Measurements from ENCODE around the gene CLASRP.

CLASRP gene

DNA sequence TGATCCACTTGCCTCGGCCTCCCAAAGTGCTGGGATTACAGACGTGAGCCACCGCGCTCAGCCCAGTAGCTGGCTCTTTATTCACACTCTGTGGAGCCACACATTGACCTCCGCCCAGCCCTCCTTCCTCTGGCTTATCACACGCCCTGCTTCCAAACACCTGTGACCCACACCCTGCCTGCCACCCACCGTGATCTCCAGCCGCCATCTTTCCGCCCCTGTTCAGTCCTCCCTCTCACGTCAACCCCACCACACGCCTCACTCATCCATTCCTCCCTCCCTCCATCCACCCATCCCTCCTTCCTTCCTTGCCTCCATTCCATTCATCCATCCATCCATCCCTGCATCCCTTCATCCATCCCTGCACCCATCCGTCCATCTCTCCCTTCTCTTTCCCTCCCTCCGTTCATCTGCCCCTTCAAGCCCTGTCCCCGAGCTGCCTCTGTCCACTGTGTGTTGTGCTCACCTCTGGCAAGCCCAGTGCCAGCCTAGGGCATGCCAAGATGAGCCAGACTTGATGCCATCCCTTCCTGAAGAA, 19.8 kb downstream of the CLASRP start:
- DNase-seq (ENCODE audit: extremely low spot score, insufficient read length, low read depth) (no peak), FAIRE-seq (no peak)

DNA sequence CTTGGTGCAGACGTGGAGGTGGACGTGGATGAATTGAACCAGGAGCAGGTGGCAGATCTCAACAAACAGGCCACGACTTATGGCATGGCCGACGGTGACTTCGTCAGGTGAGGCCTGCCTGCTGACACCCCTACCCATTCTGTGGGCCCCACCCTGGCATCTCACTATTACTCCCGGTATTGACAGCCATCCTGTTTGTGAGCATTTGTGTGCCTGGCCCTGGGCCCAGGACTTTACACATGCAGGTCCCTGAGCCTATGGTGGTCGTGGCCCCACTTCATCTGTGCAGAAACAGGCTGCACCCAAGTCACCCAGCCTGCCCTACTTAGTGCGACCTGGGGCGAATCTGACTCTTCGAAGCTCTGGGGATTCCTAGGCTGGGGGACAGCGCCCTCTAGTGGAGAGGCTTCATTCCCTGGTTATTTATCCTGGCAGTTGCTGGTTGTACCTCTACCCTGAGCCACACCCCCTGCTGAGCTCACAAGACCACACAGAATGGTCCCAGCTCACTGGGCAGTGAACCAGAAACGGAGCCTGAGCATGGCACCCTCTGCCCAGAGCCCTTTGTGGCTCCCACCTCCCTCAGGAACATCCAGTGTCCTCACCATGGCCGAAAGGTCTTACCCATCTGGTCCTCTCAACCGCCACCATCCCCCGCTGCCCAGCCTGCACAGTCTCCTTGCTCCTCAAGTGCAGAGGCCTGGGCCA, 20.6 kb downstream of the CLASRP start:
- peak; percentile 88 for FAIRE-seq
- peak; percentile 77 for DNase-seq (ENCODE audit: extremely low spot score, insufficient read length, low read depth)

DNA sequence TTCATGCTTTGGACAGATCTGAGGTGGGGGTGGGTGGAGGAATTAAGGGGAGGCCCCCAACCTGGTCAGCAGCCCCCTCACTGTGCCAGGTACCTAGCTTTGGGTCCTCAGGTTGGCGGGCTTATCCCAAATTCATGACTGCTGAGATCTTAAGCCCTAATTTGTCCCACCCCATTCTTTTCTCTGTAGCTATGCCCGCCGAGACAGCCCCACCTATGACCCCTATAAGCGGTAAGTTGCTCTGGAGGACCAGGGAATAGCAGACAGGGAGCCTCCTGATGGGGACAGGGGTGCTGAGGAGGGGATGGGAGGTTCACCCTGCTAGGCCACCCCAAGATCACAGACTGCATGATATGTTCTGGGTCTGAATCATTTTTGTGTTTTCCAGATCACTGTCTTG, 23.1 kb downstream of the CLASRP start:
- FAIRE-seq (no peak), DNase-seq (ENCODE audit: extremely low spot score, insufficient read length, low read depth) (no peak)

DNA sequence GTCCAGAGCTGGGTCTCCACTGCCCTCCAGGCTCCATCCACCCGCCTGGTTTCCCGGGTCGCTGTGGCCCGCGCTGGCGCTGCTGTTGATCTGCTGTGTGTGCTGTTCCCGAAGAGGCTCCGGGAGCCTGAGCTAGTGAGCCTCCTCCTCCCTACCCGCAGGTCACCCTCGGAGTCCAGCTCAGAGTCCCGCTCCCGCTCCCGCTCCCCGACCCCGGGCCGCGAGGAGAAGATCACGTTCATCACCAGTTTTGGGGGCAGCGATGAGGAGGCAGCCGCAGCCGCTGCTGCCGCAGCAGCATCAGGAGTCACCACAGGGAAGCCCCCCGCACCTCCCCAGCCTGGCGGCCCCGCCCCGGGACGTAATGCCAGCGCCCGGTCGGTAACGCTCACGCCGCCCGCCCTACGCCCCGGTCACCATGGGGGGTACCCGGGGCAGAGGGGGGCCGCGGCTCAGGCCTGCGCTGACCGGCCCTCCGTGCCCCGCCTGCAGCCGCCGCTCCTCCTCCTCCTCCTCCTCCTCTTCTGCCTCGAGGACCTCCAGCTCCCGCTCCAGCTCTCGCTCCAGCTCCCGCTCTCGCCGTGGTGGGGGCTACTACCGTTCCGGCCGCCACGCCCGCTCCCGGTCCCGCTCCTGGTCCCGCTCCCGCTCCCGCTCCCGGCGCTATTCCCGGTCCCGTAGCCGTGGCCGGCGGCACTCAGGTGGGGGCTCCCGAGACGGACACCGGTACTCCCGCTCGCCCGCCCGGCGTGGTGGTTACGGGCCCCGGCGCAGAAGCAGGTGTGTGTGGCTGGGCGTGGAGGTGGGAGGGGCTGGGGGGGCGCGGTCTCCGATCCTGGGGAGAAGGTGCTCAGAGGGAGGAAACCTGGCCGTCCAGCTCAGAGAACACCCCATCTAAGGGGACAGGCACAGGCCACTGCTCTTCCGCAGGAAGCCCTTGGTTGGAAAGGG, 25.3 kb downstream of the CLASRP start:
- FAIRE-seq = no peak
- no peak for DNase-seq (ENCODE audit: extremely low spot score, insufficient read length, low read depth)

DNA sequence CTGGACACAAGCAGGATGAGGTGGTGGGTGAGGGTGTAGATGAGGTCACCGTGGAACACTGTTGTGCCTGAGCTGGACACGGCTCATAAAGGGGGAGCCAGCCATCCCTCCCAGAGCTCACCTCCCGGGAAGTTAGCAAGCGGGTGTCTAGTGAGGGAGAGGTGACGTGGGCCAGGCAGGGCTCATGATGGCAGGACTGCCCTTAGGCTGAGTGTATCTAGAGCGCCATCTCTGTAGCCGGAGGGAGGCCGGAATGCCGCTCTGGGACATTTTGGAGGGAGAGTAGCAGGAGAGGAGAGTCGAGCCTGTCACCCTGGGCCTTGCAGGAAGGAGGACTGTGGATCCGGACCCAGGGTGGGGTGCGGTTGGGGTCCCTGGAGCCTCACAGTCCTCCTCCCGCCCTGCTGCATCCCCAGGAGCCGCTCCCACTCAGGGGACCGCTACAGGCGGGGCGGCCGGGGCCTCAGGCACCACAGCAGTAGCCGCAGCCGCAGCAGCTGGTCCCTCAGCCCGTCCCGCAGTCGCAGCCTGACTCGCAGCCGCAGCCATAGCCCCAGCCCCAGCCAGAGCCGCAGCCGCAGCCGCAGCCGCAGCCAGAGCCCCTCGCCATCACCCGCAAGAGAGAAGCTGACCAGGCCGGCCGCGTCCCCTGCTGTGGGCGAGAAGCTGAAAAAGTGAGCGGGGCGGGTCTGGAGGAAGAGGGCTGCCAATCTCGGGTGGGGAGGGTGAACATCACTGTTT, 28.2 kb downstream of the CLASRP start:
- DNase-seq (ENCODE audit: extremely low spot score, insufficient read length, low read depth) (no peak), FAIRE-seq (no peak)

DNA sequence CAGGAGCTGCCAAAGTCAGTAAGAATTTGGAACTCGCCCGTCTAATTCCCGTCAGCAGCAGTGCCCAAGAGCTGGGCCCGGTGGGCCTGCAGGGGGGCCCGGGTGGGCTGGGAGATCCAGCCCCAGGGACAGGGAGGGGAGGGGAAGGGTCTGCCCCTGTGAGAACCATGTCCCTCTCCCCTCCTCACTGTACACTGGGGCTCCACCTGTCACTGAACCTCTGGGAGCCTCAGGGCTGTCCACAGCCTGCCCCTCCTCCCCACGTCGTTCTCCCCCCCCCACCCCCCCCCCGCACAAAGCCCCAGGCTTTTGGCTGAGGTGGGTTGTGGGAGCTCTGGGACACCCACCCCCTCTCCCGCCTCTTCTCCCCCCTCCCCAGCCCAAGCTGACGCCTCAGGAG, 29.2 kb downstream of the CLASRP start:
- FAIRE-seq = no peak

DNA sequence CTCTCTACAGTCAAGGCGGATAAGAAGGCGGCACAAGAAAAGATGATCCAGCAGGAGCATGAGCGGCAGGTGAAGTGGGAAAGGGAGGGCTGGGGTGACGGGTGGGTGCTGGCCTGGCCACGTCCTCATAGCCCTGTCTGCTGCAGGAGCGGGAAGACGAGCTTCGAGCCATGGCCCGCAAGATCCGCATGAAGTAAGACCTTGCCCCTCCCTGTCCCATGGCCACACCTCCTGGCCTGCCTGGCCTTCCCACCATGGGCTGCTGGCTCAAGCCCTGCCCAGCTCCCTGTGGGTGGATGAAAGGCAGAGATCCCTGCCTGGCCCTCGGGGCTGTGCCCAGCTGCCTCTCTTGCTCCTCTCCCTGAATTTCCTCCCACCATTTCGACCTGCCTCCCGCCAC, 30.2 kb downstream of the CLASRP start:
- DNase-seq (ENCODE audit: extremely low spot score, insufficient read length, low read depth) (no peak), FAIRE-seq (no peak)

More for the DNA sequence above, 29.2 kb downstream of the CLASRP start:
- DNase-seq (ENCODE audit: extremely low spot score, insufficient read length, low read depth) = no peak

DNA sequence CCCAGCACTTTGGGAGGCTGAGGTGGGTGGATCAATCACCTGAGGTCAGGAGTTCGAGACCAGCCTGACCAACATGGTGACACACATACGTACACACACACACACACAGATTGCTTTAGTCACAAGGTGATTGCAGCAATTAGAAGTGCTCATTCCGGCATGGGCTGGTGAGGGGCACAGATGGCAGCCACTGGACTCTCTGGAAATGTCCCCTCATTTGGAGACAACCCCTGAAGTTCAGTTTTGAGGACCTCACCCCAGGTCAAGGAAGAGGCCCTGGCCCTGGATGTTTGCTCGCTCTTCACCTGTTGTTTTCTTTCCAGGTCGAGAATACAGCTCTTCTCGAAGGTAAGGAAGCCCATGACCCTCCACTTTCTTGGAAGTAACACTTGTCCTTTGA, 31.4 kb downstream of the CLASRP start:
- DNase-seq (ENCODE audit: extremely low spot score, insufficient read length, low read depth) (no peak), FAIRE-seq (no peak)

DNA sequence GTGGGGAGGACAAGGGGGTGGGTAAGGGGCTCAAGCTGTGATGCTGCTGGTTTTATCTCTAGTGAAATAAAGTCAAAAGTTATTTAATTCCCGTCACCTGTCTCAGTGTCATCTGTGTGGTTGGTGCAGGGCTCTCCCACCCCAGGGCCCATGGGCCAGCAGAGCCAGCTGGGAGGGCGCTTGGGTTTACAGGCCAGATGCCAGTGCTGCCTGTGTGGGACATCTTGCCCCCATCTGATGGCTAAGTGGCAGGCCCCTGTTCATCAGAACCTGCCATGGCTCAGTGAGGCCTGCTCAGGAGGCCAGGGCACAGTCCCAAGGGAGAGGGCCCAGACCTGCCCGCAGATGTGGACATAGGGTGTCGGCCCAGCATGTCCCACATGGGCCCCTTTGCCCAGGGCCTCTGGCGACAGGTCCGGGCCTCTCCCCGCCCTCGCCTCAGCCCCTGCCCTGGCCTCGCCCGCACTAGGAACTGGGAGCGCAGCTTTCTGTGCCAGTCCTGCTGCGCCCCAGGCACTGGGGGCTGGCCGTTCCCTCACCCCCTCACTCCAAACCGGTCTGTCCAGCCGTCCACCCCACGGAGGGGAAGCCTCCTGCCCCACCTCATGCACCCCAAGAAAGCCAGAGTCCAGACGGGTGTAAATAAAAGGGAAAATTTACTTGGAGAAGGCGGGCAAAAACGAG, 32.2 kb downstream of the CLASRP start:
- FAIRE-seq = no peak
- no peak for DNase-seq (ENCODE audit: extremely low spot score, insufficient read length, low read depth)

DNA sequence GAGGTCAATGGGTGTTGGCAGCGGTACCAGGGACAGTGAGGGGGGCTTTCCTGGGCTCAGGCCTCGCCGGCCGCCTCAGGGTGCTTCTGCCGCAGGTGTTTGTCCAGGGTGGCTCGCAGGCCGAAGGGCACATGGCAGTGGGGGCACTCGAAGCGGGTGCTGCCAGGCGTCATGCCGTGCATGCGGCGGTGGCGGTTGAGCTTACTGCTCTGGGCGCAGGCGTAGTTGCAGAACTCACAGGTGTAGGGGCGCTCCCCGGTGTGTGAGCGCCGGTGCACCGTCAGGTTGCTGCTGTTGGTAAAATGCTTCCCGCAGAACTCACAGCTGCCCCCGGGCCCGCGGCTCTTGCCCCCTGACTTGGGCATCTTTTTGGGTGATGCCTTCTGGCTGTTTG, 32.7 kb downstream of the CLASRP start:
- FAIRE-seq (no peak), DNase-seq (ENCODE audit: extremely low spot score, insufficient read length, low read depth) (no peak)

DNA sequence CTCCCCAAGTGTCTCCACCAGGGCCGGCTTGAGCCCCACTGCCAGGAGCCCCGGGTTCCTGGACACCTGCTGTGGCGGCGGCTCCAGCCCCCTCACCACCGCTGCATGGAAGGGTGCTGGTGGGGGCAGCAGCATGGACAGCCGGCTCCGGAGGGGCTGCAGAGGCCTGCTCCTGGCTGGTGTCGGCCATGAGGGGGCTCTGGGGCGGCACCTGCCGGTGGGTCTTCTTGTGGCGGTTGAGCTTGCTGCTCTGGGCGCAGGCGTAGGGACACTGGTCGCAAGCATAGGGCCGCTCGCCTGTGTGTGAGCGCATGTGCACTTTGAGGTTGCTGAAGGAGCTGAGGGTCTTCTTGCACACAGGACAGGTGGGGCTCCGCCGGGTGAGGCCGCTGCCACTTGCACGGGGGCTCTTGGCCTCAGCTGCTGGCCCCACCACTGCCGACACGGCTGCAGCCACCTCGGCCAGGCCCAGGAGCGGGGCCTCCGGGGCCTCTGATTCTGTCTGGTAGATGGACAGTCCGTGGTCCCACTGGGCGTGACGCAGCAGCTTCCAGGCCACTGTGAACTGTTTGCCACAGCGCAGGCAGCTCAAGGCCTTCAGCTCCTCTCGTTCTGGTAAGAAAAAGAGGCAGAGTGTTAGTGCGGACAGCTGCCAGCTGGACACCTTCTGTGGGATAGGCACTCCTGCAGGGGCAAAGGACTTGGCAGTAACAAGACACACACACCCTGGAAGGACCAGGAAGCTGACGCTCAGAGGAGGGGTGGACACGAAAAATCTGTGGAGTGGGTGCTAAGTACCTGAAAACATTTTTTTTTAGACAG, 33.3 kb downstream of the CLASRP start:
- no peak for DNase-seq (ENCODE audit: extremely low spot score, insufficient read length, low read depth)
- FAIRE-seq = no peak

DNA sequence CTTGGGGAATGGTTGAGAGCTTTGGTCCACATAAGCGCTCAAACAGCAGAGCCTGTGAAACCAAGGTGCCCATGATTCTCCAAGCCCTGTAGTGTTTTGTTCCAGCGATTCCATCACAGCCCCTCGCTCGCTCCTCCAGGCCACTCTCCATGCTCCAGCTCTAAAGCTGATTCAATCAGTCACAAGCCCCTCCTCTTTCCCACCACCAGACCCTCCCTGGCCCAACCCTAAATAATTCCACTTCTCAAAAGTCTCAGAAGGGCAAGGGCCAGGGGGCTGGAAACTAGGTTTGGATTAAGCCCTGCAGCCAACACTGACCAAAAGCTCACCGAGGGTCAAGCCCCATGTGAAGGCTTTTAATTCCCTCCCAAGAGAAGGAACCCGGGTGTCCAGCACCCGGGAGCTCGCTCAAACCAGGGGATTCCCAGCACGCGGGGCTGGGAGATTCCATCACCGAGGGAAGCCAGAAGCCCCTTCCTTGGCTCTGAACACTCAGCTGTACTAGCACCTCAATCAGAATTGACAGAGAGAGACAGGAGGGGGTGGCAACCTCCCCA, 36.0 kb downstream of the CLASRP start:
- FAIRE-seq (no peak), DNase-seq (ENCODE audit: extremely low spot score, insufficient read length, low read depth) (no peak)

DNA sequence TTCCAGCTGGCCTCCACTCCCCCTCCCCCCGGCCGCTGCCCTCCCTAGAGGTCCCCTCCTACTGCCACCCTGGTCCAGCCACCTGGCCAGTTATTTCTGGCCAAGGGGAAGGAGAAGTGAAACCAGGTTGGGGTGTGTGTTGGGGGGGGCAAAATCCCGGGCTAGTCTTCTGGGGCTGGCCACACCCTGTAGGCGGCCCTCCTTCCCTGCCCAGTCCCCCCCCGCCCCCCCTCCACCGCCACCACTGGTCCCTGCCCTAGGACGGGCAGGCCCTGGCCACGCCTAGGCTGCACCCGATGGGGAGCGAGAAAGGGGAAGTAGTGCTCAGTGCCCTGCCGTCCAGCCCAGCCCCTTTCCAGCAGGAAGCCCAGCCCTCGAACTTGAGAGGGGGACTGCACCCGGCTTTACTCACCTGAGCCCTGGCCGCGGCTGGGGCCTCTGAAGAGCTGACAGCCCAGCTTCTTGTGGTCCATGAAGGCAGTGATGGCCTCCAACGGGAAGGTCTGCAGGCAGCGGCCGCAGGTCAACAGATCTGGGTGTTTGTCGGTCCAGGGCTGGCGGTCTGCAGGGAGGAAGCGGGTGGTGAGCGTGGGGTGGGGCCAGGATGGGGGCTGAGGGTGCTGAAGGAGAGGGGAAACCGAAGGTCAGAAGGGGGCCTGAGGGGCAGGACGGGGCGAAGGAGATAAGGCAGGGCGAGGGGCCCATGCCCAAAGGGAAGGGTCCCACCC, 36.6 kb downstream of the CLASRP start:
- FAIRE-seq = peak; percentile 92
- DNase-seq (ENCODE audit: extremely low spot score, insufficient read length, low read depth) = peak; percentile 83

DNA sequence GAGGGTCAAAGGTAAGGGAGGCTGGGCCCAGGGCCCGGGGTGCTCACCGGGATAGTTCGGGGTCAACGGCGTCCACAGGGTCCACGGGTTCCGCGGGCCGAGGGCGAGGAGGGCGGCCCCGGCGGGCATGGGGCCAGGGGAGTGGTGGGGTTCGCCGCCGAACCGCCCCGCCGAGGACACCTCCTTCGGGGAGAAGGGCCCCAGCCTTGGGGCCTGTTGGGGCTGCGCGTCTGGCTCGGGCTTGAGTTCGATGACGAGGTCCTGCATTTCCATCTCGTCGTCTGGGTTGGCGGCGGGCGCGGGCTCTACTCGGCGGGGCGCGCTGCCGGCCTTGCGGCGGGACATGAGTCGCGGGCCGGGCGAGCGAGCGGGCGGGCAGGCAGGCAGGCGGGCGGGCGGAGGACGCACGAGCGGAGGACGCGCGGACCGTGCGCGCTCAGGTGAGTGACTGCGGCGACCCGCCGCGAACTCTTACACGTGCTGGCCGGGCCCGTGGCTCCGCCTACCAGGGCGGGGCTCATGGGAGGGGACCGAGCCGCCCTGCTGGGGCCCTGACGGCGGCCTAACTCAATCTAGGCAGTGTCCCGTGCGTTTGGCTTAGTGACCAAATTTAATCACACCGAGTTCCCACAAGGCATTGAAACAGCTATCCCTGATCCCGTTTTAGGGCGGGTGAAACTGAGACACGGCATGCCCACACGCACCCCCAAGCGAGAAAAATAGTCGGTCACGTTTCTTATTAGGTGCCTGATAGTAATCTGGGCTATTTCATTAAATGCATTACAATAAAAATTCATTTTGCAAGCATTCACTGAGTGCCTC, 37.4 kb downstream of the CLASRP start, which contains the start of gene ZNF296:
TSS of gene ZNF296 (minus strand) at position 450 of the 822 bp plus-strand sequence. CDS start at position 345, 105 bp downstream.
- FAIRE-seq = peak; percentile 84

DNA sequence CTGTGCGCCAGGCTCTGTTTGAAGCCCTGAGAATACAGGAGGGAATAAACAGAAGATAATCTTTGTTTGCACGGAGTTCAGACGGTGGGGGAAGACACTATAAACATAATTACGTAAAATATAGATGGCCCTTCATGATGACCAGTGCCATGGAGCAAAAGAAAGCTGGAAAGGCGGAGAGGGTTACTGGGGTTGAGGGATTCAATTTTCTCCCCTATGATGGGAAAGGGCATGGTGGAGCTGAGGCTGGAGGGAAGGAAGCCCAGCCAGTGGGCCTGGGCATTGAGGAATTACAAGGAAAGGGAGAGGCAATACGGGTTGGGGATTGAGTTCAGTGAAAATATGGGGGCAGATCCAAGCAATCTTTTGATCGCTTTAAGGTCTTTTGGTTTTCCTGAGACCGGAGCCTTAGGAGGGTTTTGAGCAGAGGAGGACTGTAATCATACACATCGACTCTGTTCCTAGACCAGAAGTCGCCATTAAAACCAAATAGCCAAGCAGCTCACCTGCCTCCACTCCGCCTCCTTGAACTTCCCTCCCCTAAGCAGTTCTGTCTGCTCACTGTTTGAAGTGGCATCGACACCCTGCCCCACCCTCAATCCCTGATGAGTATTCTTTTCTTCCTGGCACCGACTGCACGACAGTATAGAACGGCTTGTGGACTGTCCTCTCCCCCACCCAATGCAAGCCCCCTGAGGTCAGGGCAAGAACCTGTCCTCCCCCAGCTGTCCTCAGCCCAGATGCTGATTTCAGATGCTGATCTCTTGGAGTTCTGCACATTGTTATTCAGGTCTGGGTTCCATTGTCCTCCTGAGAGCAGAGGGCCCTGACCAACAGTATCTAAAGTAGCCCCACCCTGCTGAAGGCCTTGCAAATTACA, 38.2 kb downstream of the CLASRP start:
- DNase-seq (ENCODE audit: extremely low spot score, insufficient read length, low read depth) (no peak), FAIRE-seq (no peak)

More for the DNA sequence above, 37.4 kb downstream of the CLASRP start, which contains the start of gene ZNF296:
- DNase-seq (ENCODE audit: extremely low spot score, insufficient read length, low read depth) = peak; percentile 69
